Inflammatory macrophage (primary cell): Measurements from ENCODE around the gene SEMA4C.

Source experiments
- DNase-seq, 2 donors: peaks; one replicate each; pipeline ENCODE4 v3.0.0-alpha.2; 2020 to 2022
- total RNA-seq, 18 experiments: gene quantifications; one replicate each; lab custom pipeline; 2026; ENCODE audit warnings: mixed read lengths in 6 of 18, inconsistent platforms in 2 of 18; lab: John Stamatoyannopoulos, UW

The SEMA4C gene
- total RNA-seq = 0.06 to 2.0 (median 0.38) reads per million in 18 experiments

GRCh38 chr2:96869822-96870625 is at the start of gene SEMA4C:
TSS of gene SEMA4C (minus strand) at chr2:96870080. CDS start at chr2:96867886, 2,194 bp downstream.
- DNase-seq = no peak

GRCh38 chr2:96918754-96919550 is 49.1 kb upstream of the SEMA4C start:
- DNase-seq = no peak

- no peak for DNase-seq
Observed at GRCh38 chr2:96918092-96918753, 48.3 kb upstream of the SEMA4C start.

GRCh38 chr2:96916646-96917543 is 47.0 kb upstream of the SEMA4C start:
- DNase-seq = no peak

- DNase-seq = no peak
Observed at GRCh38 chr2:96916156-96916630, 46.3 kb upstream of the SEMA4C start.

- no peak for DNase-seq
Observed at GRCh38 chr2:96914332-96914731, 44.5 kb upstream of the SEMA4C start.

- peak; percentile 47 to 66 for DNase-seq
Observed at GRCh38 chr2:96913398-96914202, 43.7 kb upstream of the SEMA4C start.

GRCh38 chr2:96913117-96913397 is 43.2 kb upstream of the SEMA4C start:
- no peak for DNase-seq

- DNase-seq = no peak
Observed at GRCh38 chr2:96912346-96913116, 42.7 kb upstream of the SEMA4C start.

GRCh38 chr2:96909611-96910021 is 39.7 kb upstream of the SEMA4C start:
- no peak for DNase-seq

- no peak for DNase-seq
Observed at GRCh38 chr2:96907115-96908041, 37.5 kb upstream of the SEMA4C start.

GRCh38 chr2:96906729-96907114 is 36.8 kb upstream of the SEMA4C start:
- DNase-seq = no peak

- no peak for DNase-seq
Observed at GRCh38 chr2:96903815-96904214, 33.9 kb upstream of the SEMA4C start.

- DNase-seq = no peak
Observed at GRCh38 chr2:96903318-96903717, 33.4 kb upstream of the SEMA4C start.

- no peak for DNase-seq
Observed at GRCh38 chr2:96900237-96900636, 30.4 kb upstream of the SEMA4C start.

GRCh38 chr2:96899413-96899741 is 29.5 kb upstream of the SEMA4C start:
- no peak for DNase-seq

- DNase-seq = peak; percentile 14 to 45
Observed at GRCh38 chr2:96898641-96899412, 28.9 kb upstream of the SEMA4C start.

- no peak for DNase-seq
Observed at GRCh38 chr2:96898135-96898505, 28.2 kb upstream of the SEMA4C start.
